HCT116 (cell line): ENCODE measurements around the gene PPFIA2. TPM values are rescaled to one million over a fixed set of nuclear protein-coding genes. Genes with fewer than 3 reads are reported as not detected.

Experiments
- ATAC-seq: fragments of 200-7000 bp; cut with Tn5 transposase; 2 replicates; pipeline ENCODE4 v1.9.1; 2020; ENCODE audit warnings: mild to moderate bottlenecking, moderate library complexity
- BruUV-seq: library from RNA; stranded (reverse); fragments of 400-500 nt; replicated peaks from 2 replicates; lab custom pipeline; 2021; lab: Mats Ljungman, UMichigan
- CTCF ChIA-PET: fragments of 300-600 bp; sonication (Branson Sonifier 250); formaldehyde crosslinking; loops from one replicate; lab custom pipeline; 2021; ENCODE audit warnings: antibody characterized with exemption; lab: Charles Lee
- POLR2A ChIA-PET: fragments of 300-600, 350-600 bp; sonication (Branson Sonifier 250); formaldehyde crosslinking; loops from one replicate; lab custom pipeline; 2021; ENCODE audit warnings: antibody characterized with exemption; lab: Charles Lee
- RAD21 ChIA-PET, 2 experiments: fragments of 300-600 bp; sonication (Branson Sonifier 250); formaldehyde crosslinking; loops; one replicate each; lab custom pipeline; 2023; ENCODE audit warnings: low total read pairs in 2 of 2; ENCODE audit not compliant: uncharacterized antibody in 2 of 2, unreplicated experiment in 2 of 2, low non-redundant PET in 1 of 2; lab: Charles Lee
- DNase-seq: peaks from one replicate; pipeline ENCODE4 v3.0.0-alpha.2; 2010; ENCODE audit warnings: low read depth, low spot score
- H2AFZ ChIP-seq: fragments of 200-600 bp; shearing (Covaris generic), sonication (generic); 2 replicates; pipeline ENCODE4 v1.6.1; 2017; ENCODE audit warnings: low read depth, mixed run types, mixed read lengths, antibody characterized with exemption, low read length; ENCODE audit not compliant: poor library complexity, severe bottlenecking
- H3K27ac ChIP-seq: 2 replicates; pipeline ENCODE4 v1.5.1; 2012; ENCODE audit warnings: low read depth, low read length
- H3K27me3 ChIP-seq: fragments of 200-600 bp; sonication (generic); 2 replicates; pipeline ENCODE4 v1.6.1; 2016; ENCODE audit warnings: mixed run types, low read length, mixed read lengths; ENCODE audit not compliant: insufficient read depth
- H3K36me3 ChIP-seq, 2 experiments: fragments of 200-500 bp in 1 of 2; fragments of 200-600 bp in 1 of 2; sonication (Bioruptor generic) in 1 of 2; sonication (generic) in 1 of 2; 2 replicates each; pipeline versions ENCODE4 v1.5.1 to v1.6.1; 2014 to 2016; ENCODE audit warnings: low read length in 2 of 2, inconsistent platforms in 1 of 2, mixed read lengths in 1 of 2, mixed run types in 1 of 2; ENCODE audit not compliant: insufficient read depth in 2 of 2, control insufficient read depth in 1 of 2
- H3K4me1 ChIP-seq, 2 experiments: fragments of 200-600 bp in 1 of 2; sonication (generic) in 1 of 2; 2 replicates each; pipeline versions ENCODE4 v1.5.1 to v1.6.1; 2012 to 2017; ENCODE audit warnings: low read length in 2 of 2, inconsistent platforms in 1 of 2, mild to moderate bottlenecking in 1 of 2, mixed read lengths in 1 of 2, mixed run types in 1 of 2, moderate library complexity in 1 of 2; ENCODE audit not compliant: insufficient read depth in 2 of 2, control insufficient read depth in 1 of 2
- H3K4me2 ChIP-seq: fragments of 200-600 bp; sonication (generic); 2 replicates; pipeline ENCODE4 v1.6.1; 2017; ENCODE audit warnings: mixed run types, low read length, mixed read lengths
- H3K4me3 ChIP-seq, 2 experiments: fragments of 200-600 bp in 1 of 2; sonication (generic) in 1 of 2; replicated peaks in 1 of 2; 2 replicates each; pipeline ENCODE4 v1.5.1; 2011 to 2016; ENCODE audit warnings: low read length in 2 of 2, control low read depth in 1 of 2, low read depth in 1 of 2, mild to moderate bottlenecking in 1 of 2, mixed read lengths in 1 of 2, mixed run types in 1 of 2
- H3K79me2 ChIP-seq: fragments of 200-600 bp; sonication (generic); 2 replicates; pipeline ENCODE4 v1.6.1; 2017; ENCODE audit warnings: mild to moderate bottlenecking, mixed run types, low read length, moderate library complexity, mixed read lengths; ENCODE audit not compliant: insufficient read depth
- H3K9ac ChIP-seq: fragments of 200-600 bp; sonication (generic); 2 replicates; pipeline ENCODE4 v1.6.1; 2016; ENCODE audit warnings: low read length, mixed read lengths
- H3K9me2 ChIP-seq: fragments of 200-600 bp; sonication (generic), shearing (Covaris generic); 2 replicates; pipeline ENCODE4 v1.6.1; 2017; ENCODE audit warnings: mixed run types, mild to moderate bottlenecking, moderate library complexity; ENCODE audit not compliant: insufficient read depth
- H3K9me3 ChIP-seq, 2 experiments: fragments of 200-500 bp in 1 of 2; fragments of 200-600 bp in 1 of 2; sonication (Bioruptor generic) in 1 of 2; sonication (generic) in 1 of 2; 2 replicates each; pipeline ENCODE4 v1.6.1; 2014 to 2017; ENCODE audit warnings: low read length in 2 of 2, mixed read lengths in 2 of 2, inconsistent platforms in 1 of 2, low read depth in 1 of 2, mild to moderate bottlenecking in 1 of 2, mixed run types in 1 of 2, moderate library complexity in 1 of 2; ENCODE audit not compliant: control insufficient read depth in 1 of 2, insufficient read depth in 1 of 2
- H4K20me1 ChIP-seq: fragments of 200-600 bp; sonication (generic), shearing (Covaris generic); 2 replicates; pipeline ENCODE4 v1.6.1; 2017; ENCODE audit warnings: mixed run types, mild to moderate bottlenecking, moderate library complexity; ENCODE audit not compliant: insufficient read depth
- CBX3 ChIP-seq: IDR thresholded peaks from 2 replicates; pipeline ENCODE4 v1.6.1; 2012; ENCODE audit warnings: low read depth
- EZH2phosphoT487 ChIP-seq: fragments of 200-600 bp; IDR thresholded peaks from 2 replicates; pipeline ENCODE4 v1.6.1; 2018; ENCODE audit warnings: antibody characterized with exemption, borderline replicate concordance
- FOSL1 ChIP-seq: IDR thresholded peaks from 2 replicates; pipeline ENCODE4 v1.6.1; 2012; ENCODE audit warnings: low read depth
- JUND ChIP-seq: IDR thresholded peaks from 2 replicates; pipeline ENCODE4 v1.6.1; 2012
- POLR2A ChIP-seq: IDR thresholded peaks from 2 replicates; pipeline ENCODE4 v1.7.0; 2011; ENCODE audit warnings: borderline replicate concordance; ENCODE audit not compliant: insufficient read depth, insufficient read length; ENCODE audit errors: extremely low read depth
- POLR2AphosphoS5 ChIP-seq: IDR thresholded peaks from 2 replicates; pipeline ENCODE4 v1.6.1; 2011; ENCODE audit warnings: mild to moderate bottlenecking, low read depth, low read length, moderate library complexity
- SIN3A ChIP-seq: IDR thresholded peaks from 2 replicates; pipeline ENCODE4 v1.6.1; 2012; ENCODE audit warnings: low read depth
- SP1 ChIP-seq: IDR thresholded peaks from 2 replicates; pipeline ENCODE4 v1.6.1; 2012; ENCODE audit warnings: low read depth
- SRF ChIP-seq: IDR thresholded peaks from 2 replicates; pipeline ENCODE4 v1.6.1; 2012; ENCODE audit warnings: low read depth
- TCF7L2 ChIP-seq: IDR thresholded peaks from 2 replicates; pipeline ENCODE4 v1.7.0; 2011; ENCODE audit warnings: borderline replicate concordance, inconsistent platforms; ENCODE audit not compliant: insufficient read depth, insufficient read length; ENCODE audit errors: extremely low read depth
- YY1 ChIP-seq: IDR thresholded peaks from 2 replicates; pipeline ENCODE4 v1.6.1; 2011; ENCODE audit warnings: low read length, low read depth, moderate library complexity, mild to moderate bottlenecking; ENCODE audit not compliant: insufficient replicate concordance; ENCODE audit errors: extremely low read depth
- ZNF274 ChIP-seq: fragments of 200-500 bp; sonication (Bioruptor generic); IDR thresholded peaks from 2 replicates; pipeline ENCODE4 v1.6.1; 2014; ENCODE audit warnings: mild to moderate bottlenecking, low read depth, low read length, inconsistent platforms
- intact Hi-C: fragments of 100-400 bp; cut with micrococcal nuclease; formaldehyde crosslinking; loops from 2 replicates; pipeline ENCODE4 v1.10.0; 2022
- total RNA-seq: library from RNA; stranded (reverse); gene quantifications from one replicate; pipeline ENCODE4 v1.2.1, GENCODE V29; 2021; ENCODE audit not compliant: unreplicated experiment
- TF ChIP-seq, protein P1 (sequence below): IDR thresholded peaks from 2 replicates; pipeline ENCODE4 v1.6.1; 2012; ENCODE audit warnings: low read depth
- TF ChIP-seq, protein P2 (sequence below), 3 experiments: fragments of 200-600 bp in 1 of 3; sonication (generic) in 1 of 3; IDR thresholded peaks in 2 of 3; conservative IDR thresholded peaks in 1 of 3; 2 replicates each; pipeline ENCODE4 v1.5.1; 2012 to 2017; ENCODE audit warnings: low read depth in 2 of 3, low read length in 2 of 3, antibody characterized with exemption in 1 of 3, borderline replicate concordance in 1 of 3, control low read depth in 1 of 3, mild to moderate bottlenecking in 1 of 3, mixed read lengths in 1 of 3, mixed run types in 1 of 3, moderate library complexity in 1 of 3; ENCODE audit not compliant: insufficient read depth in 1 of 3
- TF ChIP-seq, protein P3 (sequence below): IDR thresholded peaks from 2 replicates; pipeline ENCODE4 v1.6.1; 2012
- TF ChIP-seq, protein P4 (sequence below): IDR thresholded peaks from 2 replicates; pipeline ENCODE4 v1.6.1; 2012

Gene PPFIA2
- total RNA-seq, 1 experiment from 2014 or later = not detected

DNA sequence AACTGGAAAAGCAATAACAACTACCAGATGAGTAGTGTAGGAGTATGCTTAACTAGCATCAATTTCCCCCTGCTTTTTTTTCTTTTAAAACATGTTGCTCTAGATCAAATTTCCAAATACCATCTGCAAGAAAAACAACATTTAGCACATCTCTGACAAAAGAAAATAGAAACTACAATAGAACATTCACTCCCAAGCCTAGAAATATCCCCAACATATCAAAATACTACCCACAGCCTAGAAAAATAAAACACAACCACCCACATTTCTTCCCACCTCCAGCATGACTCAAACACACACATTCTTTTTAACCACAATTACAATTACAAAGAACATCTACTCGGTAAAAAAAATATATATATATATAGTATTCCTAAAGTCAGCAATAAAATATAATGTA, 120.0 kb downstream of the PPFIA2 start (continued):
- TF ChIP-seq, protein P1, sequence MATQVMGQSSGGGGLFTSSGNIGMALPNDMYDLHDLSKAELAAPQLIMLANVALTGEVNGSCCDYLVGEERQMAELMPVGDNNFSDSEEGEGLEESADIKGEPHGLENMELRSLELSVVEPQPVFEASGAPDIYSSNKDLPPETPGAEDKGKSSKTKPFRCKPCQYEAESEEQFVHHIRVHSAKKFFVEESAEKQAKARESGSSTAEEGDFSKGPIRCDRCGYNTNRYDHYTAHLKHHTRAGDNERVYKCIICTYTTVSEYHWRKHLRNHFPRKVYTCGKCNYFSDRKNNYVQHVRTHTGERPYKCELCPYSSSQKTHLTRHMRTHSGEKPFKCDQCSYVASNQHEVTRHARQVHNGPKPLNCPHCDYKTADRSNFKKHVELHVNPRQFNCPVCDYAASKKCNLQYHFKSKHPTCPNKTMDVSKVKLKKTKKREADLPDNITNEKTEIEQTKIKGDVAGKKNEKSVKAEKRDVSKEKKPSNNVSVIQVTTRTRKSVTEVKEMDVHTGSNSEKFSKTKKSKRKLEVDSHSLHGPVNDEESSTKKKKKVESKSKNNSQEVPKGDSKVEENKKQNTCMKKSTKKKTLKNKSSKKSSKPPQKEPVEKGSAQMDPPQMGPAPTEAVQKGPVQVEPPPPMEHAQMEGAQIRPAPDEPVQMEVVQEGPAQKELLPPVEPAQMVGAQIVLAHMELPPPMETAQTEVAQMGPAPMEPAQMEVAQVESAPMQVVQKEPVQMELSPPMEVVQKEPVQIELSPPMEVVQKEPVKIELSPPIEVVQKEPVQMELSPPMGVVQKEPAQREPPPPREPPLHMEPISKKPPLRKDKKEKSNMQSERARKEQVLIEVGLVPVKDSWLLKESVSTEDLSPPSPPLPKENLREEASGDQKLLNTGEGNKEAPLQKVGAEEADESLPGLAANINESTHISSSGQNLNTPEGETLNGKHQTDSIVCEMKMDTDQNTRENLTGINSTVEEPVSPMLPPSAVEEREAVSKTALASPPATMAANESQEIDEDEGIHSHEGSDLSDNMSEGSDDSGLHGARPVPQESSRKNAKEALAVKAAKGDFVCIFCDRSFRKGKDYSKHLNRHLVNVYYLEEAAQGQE = no peak
- TF ChIP-seq FOSL1 (no peak), TCF7L2 (no peak), SIN3A (no peak), SRF (no peak)

DNA sequence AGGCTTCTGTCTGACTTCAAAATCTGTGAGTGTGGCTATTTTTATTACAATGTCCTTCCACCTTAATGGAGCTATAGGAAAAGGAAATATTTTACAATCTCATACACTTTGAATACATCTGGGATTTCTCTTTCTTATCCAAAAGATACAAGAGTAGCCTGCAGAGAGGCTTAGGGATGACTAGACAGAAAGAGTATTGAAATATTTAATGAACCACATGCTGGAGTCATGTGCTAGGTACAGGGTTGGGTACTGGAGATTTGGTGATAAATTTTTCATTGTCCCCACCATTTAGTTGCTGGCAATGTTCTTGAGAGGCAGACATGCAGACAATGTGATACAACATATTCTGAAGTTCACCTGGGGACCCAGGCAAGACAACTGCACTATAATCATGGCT, 126.0 kb downstream of the PPFIA2 start:
- no peak overlapping the region for H2AFZ ChIP-seq
- no peaks in the 10 kb centered on the region for H4K20me1 ChIP-seq
- no peak for DNase-seq
- H3K9ac ChIP-seq = no peak overlapping the region
- no peak for ATAC-seq
- intact Hi-C loops = no loop called here
- CTCF ChIA-PET = interaction anchor here (1.1 kb wide), 1 partner anchor 11 kb away, joined by 3 read pairs; no protein-coding TSS in a partner anchor
- no peaks in the 10 kb centered on the region for H3K27me3 ChIP-seq
- no peaks in the 10 kb centered on the region for H3K4me1 ChIP-seq
- H3K9me3 ChIP-seq = no peaks in the 10 kb centered on the region
- no peak overlapping the region for H3K4me2 ChIP-seq
- H3K27ac ChIP-seq = no peak overlapping the region
- H3K9me2 ChIP-seq = no peaks in the 10 kb centered on the region
- no peaks in the 10 kb centered on the region for H3K36me3 ChIP-seq
- RAD21 ChIA-PET = no interaction called here
- H3K79me2 ChIP-seq = no peaks in the 10 kb centered on the region
- no peak overlapping the region for H3K4me3 ChIP-seq
- no TSS peak for BruUV-seq
- POLR2A ChIA-PET = no interaction called here
- TF ChIP-seq, protein P1 = no peak
- TF ChIP-seq POLR2A (no peak), CBX3 (no peak), YY1 (no peak), SIN3A (no peak), FOSL1 (no peak), SP1 (no peak), ZNF274 (no peak), EZH2phosphoT487 (no peak), SRF (no peak), JUND (no peak), POLR2AphosphoS5 (no peak)
- TF ChIP-seq, protein P2, sequence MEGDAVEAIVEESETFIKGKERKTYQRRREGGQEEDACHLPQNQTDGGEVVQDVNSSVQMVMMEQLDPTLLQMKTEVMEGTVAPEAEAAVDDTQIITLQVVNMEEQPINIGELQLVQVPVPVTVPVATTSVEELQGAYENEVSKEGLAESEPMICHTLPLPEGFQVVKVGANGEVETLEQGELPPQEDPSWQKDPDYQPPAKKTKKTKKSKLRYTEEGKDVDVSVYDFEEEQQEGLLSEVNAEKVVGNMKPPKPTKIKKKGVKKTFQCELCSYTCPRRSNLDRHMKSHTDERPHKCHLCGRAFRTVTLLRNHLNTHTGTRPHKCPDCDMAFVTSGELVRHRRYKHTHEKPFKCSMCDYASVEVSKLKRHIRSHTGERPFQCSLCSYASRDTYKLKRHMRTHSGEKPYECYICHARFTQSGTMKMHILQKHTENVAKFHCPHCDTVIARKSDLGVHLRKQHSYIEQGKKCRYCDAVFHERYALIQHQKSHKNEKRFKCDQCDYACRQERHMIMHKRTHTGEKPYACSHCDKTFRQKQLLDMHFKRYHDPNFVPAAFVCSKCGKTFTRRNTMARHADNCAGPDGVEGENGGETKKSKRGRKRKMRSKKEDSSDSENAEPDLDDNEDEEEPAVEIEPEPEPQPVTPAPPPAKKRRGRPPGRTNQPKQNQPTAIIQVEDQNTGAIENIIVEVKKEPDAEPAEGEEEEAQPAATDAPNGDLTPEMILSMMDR (IDR thresholded peaks at IDR 0.05 in 2 of 3, conservative IDR thresholded peaks at IDR 0.05 in 1 of 3; ENCODE audit: borderline replicate concordance in 1 of 3, insufficient read depth in 1 of 3, low read depth in 2 of 3, low read length in 2 of 3) = no peak
- TF ChIP-seq, protein P3, sequence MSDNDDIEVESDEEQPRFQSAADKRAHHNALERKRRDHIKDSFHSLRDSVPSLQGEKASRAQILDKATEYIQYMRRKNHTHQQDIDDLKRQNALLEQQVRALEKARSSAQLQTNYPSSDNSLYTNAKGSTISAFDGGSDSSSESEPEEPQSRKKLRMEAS = no peak
- TF ChIP-seq, protein P4, sequence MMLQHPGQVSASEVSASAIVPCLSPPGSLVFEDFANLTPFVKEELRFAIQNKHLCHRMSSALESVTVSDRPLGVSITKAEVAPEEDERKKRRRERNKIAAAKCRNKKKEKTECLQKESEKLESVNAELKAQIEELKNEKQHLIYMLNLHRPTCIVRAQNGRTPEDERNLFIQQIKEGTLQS = no peak
